WTC11 (cell line): Measurements from ENCODE around the gene NCAM2. TPM values are rescaled to one million over a fixed set of nuclear protein-coding genes. Genes with fewer than 3 reads are reported as not detected.
A peak's percentile ranks its signal among the peaks of the same experiment; 100 is the strongest.

Experiments used
- ATAC-seq: fragments of 200-7000 bp; cut with Tn5 transposase; 2 replicates; pipeline ENCODE4 v1.10.0; 2021; ENCODE audit warnings: mild to moderate bottlenecking, moderate library complexity
- Bru-seq: library from RNA; stranded (reverse); fragments of 400-500 nt; gene quantifications from one replicate; lab custom pipeline; 2021; lab: Mats Ljungman, UMichigan
- CTCF ChIA-PET: fragments of 300-600 bp; sonication (Branson Sonifier 250); formaldehyde crosslinking; loops from one replicate; lab custom pipeline; 2021; ENCODE audit warnings: antibody characterized with exemption; lab: Charles Lee
- POLR2A ChIA-PET: fragments of 350-600 bp; sonication (Branson Sonifier 250); formaldehyde crosslinking; loops from one replicate; lab custom pipeline; 2021; ENCODE audit warnings: antibody characterized with exemption; lab: Charles Lee
- DNase-seq: peaks from one replicate; pipeline ENCODE4 v3.0.0; 2021; ENCODE audit warnings: low spot score
- H3K27ac Mint-ChIP-seq: 2 replicates; pipeline ENCODE4 v1.8.0; 2021; ENCODE audit warnings: mixed read lengths
- H3K27me3 Mint-ChIP-seq: 2 replicates; pipeline ENCODE4 v1.8.0; 2021; ENCODE audit warnings: low read depth, mild to moderate bottlenecking, moderate library complexity, mixed read lengths
- H3K36me3 Mint-ChIP-seq: 2 replicates; pipeline ENCODE4 v1.8.0; 2021; ENCODE audit warnings: mixed read lengths
- H3K4me1 Mint-ChIP-seq: 2 replicates; pipeline ENCODE4 v1.8.0; 2022; ENCODE audit warnings: mixed read lengths
- H3K4me3 Mint-ChIP-seq: 2 replicates; pipeline ENCODE4 v1.8.0; 2021; ENCODE audit warnings: mild to moderate bottlenecking, moderate library complexity, mixed read lengths
- H3K9me3 Mint-ChIP-seq: 2 replicates; pipeline ENCODE4 v1.8.0; 2021; ENCODE audit warnings: mixed read lengths
- AR ChIP-seq: fragments of 250-450 bp; sonication (Bioruptor Pico); IDR thresholded peaks from 2 replicates; pipeline ENCODE4 v1.9.0; 2021; ENCODE audit warnings: mild to moderate bottlenecking
- ARID4B ChIP-seq: sonication (generic); formaldehyde crosslinking; IDR thresholded peaks from 2 replicates; pipeline ENCODE4 v1.8.0; 2023; ENCODE audit warnings: missing genetic modification reagents, mild to moderate bottlenecking, borderline replicate concordance
- ATF1 ChIP-seq: sonication (generic); formaldehyde crosslinking; IDR thresholded peaks from 2 replicates; pipeline ENCODE4 v1.8.1; 2023; ENCODE audit warnings: mild to moderate bottlenecking, moderate library complexity, missing genetic modification reagents
- CDX4 ChIP-seq: fragments of 250-450 bp; sonication (Bioruptor Pico); IDR thresholded peaks from 2 replicates; pipeline ENCODE4 v1.9.0; 2021; ENCODE audit warnings: moderate library complexity, mild to moderate bottlenecking, inconsistent platforms, borderline replicate concordance
- E2F4 ChIP-seq: sonication (generic); formaldehyde crosslinking; IDR thresholded peaks from 2 replicates; pipeline ENCODE4 v1.8.1; 2022; ENCODE audit warnings: low read depth, mild to moderate bottlenecking, moderate library complexity, missing genetic modification reagents, borderline replicate concordance
- ETV6 ChIP-seq: sonication (generic); formaldehyde crosslinking; IDR thresholded peaks from 2 replicates; pipeline ENCODE4 v1.8.1; 2022; ENCODE audit warnings: mild to moderate bottlenecking, missing genetic modification reagents
- FOXJ3 ChIP-seq: sonication (generic); formaldehyde crosslinking; IDR thresholded peaks from 2 replicates; pipeline ENCODE4 v1.9.0; 2021; ENCODE audit warnings: missing genetic modification reagents, mild to moderate bottlenecking, borderline replicate concordance
- FOXK1 ChIP-seq: sonication (generic); formaldehyde crosslinking; IDR thresholded peaks from 2 replicates; pipeline ENCODE4 v1.8.0; 2022; ENCODE audit warnings: mild to moderate bottlenecking, moderate library complexity, missing genetic modification reagents
- GABPB1 ChIP-seq: sonication (generic); formaldehyde crosslinking; IDR thresholded peaks from 2 replicates; pipeline ENCODE4 v1.8.1; 2023; ENCODE audit warnings: mild to moderate bottlenecking, missing genetic modification reagents
- JUN ChIP-seq: sonication (generic); formaldehyde crosslinking; IDR thresholded peaks from 2 replicates; pipeline ENCODE4 v1.8.0; 2023; ENCODE audit warnings: mild to moderate bottlenecking, missing genetic modification reagents
- MYBL2 ChIP-seq: sonication (generic); formaldehyde crosslinking; IDR thresholded peaks from 2 replicates; pipeline ENCODE4 v1.8.1; 2023; ENCODE audit warnings: mild to moderate bottlenecking, moderate library complexity, missing genetic modification reagents
- NR1H2 ChIP-seq: sonication (generic); formaldehyde crosslinking; IDR thresholded peaks from 2 replicates; pipeline ENCODE4 v1.9.0; 2021; ENCODE audit warnings: mild to moderate bottlenecking, moderate library complexity, missing genetic modification reagents
- SMAD3 ChIP-seq: sonication (generic); formaldehyde crosslinking; IDR thresholded peaks from 2 replicates; pipeline ENCODE4 v1.8.0; 2022; ENCODE audit warnings: missing genetic modification reagents, mild to moderate bottlenecking, borderline replicate concordance
- SP1 ChIP-seq: sonication (generic); formaldehyde crosslinking; conservative IDR thresholded peaks from 2 replicates; pipeline ENCODE4 v1.8.1; 2022; ENCODE audit warnings: missing genetic modification reagents
- TEAD4 ChIP-seq: sonication (generic); formaldehyde crosslinking; IDR thresholded peaks from 2 replicates; pipeline ENCODE4 v1.8.0; 2022; ENCODE audit warnings: mild to moderate bottlenecking, missing genetic modification reagents
- TP53 ChIP-seq: sonication (generic); formaldehyde crosslinking; IDR thresholded peaks from 2 replicates; pipeline ENCODE4 v1.8.1; 2023; ENCODE audit warnings: mild to moderate bottlenecking, missing genetic modification reagents
- ZNF219 ChIP-seq: sonication (generic); formaldehyde crosslinking; IDR thresholded peaks from 2 replicates; pipeline ENCODE4 v1.8.0; 2023; ENCODE audit warnings: missing genetic modification reagents, mild to moderate bottlenecking, borderline replicate concordance
- ZNF232 ChIP-seq: sonication (generic); formaldehyde crosslinking; IDR thresholded peaks from 2 replicates; pipeline ENCODE4 v1.8.0; 2022; ENCODE audit warnings: mild to moderate bottlenecking, missing genetic modification reagents
- ZNF281 ChIP-seq: sonication (generic); formaldehyde crosslinking; IDR thresholded peaks from 2 replicates; pipeline ENCODE4 v1.8.0; 2023; ENCODE audit warnings: mild to moderate bottlenecking, missing genetic modification reagents
- ZNF416 ChIP-seq: fragments of 250-450 bp; sonication (Bioruptor Pico); IDR thresholded peaks from 2 replicates; pipeline ENCODE4 v1.9.0; 2021; ENCODE audit warnings: mild to moderate bottlenecking, inconsistent platforms
- ZNF423 ChIP-seq: fragments of 250-450 bp; sonication (Bioruptor Pico); IDR thresholded peaks from 2 replicates; pipeline ENCODE4 v2.1.2; 2022; ENCODE audit warnings: mild to moderate bottlenecking, moderate library complexity
- ZNF512 ChIP-seq: sonication (generic); formaldehyde crosslinking; IDR thresholded peaks from 2 replicates; pipeline ENCODE4 v1.8.1; 2022; ENCODE audit warnings: missing genetic modification reagents, borderline replicate concordance
- ZNF671 ChIP-seq: fragments of 250-450 bp; sonication (Bioruptor Pico); IDR thresholded peaks from 2 replicates; pipeline ENCODE4 v1.8.0; 2021; ENCODE audit warnings: mild to moderate bottlenecking
- long read RNA-seq, 3 experiments: library from RNA in 1 of 3; library from capped mRNA in 1 of 3; library from polyadenylated mRNA in 1 of 3; unstranded in 2 of 3; stranded (forward) in 1 of 3; transcript quantifications; one replicate each; pipeline ENCODE4 v2.0.0, GENCODE V29; 2021
- total RNA-seq: library from RNA; stranded (reverse); gene quantifications from 3 replicates; pipeline ENCODE4 v1.2.3, GENCODE V29; 2021

The NCAM2 gene
- total RNA-seq (0.64 to 1.6 TPM (median 0.94 TPM) in 3 replicates), Bru-seq, nascent RNA (percentile 21 among the genes with signal in this experiment)
- long read RNA-seq, experiment 1, partial matches to known transcripts, result 0 of 1 reads
- long read RNA-seq, experiment 1, other reads (novel, unspliced or antisense), result 1 of 1 reads
- long read RNA-seq, experiment 2, partial matches to known transcripts, result 0 of 4 reads
- long read RNA-seq, experiment 2, other reads (novel, unspliced or antisense), result 4 of 4 reads
- long read RNA-seq, experiment 3, result 0 reads

- H3K9me3 Mint-ChIP-seq, result no peaks in the 10 kb centered on the region
- CTCF ChIA-PET, result interaction anchor here (1.0 to 1.7 kb wide), 6 partner anchors 8 to 258 kb away, joined by 3 to 12 read pairs (median 6); no protein-coding TSS in a partner anchor
- peaks cover 14% of the 10 kb centered on the region for H3K4me1 Mint-ChIP-seq
- DNase-seq (peak; percentile 73), ATAC-seq (peak; percentile 68)
- no peaks in the 10 kb centered on the region for H3K36me3 Mint-ChIP-seq
- H3K27me3 Mint-ChIP-seq, result peaks cover 54% of the 10 kb centered on the region
- peak within 1 kb of the TSS; percentile 77 for H3K4me3 Mint-ChIP-seq
- H3K27ac Mint-ChIP-seq, result no peak within 1 kb of the TSS
- POLR2A ChIA-PET, result no interaction called here
- TF ChIP-seq ETV6 (peak; percentile 75), TEAD4 (no peak), ZNF416 (0 out of 2 replicates have a peak, but pooled peaks have one; percentile 61), AR (CRISPR knock-in tag) (no peak), SMAD3 (CRISPR knock-in tag) (no peak), JUN (CRISPR knock-in tag) (no peak), CDX4 (CRISPR knock-in tag) (no peak), ZNF219 (no peak), NR1H2 (CRISPR knock-in tag) (no peak), ZNF423 (CRISPR knock-in tag) (no peak), ZNF281 (CRISPR knock-in tag) (no peak), MYBL2 (CRISPR knock-in tag) (no peak), SP1 (CRISPR knock-in tag) (peak; percentile 65), FOXJ3 (CRISPR knock-in tag) (no peak), FOXK1 (CRISPR knock-in tag) (0 out of 2 replicates have a peak, but pooled peaks have one; percentile 33), ARID4B (CRISPR knock-in tag) (no peak), E2F4 (CRISPR knock-in tag) (no peak), ATF1 (CRISPR knock-in tag) (no peak), ZNF232 (CRISPR knock-in tag) (0 out of 2 replicates have a peak, but pooled peaks have one; percentile 43), ZNF512 (CRISPR knock-in tag) (no peak), ZNF671 (CRISPR knock-in tag) (no peak), TP53 (CRISPR knock-in tag) (0 out of 2 replicates have a peak, but pooled peaks have one; percentile 33), GABPB1 (CRISPR knock-in tag) (no peak)
Observed at GRCh38 chr21:20997636-20998455, at the start of gene NCAM2. Gene NCAM2 (plus strand): TSS chr21:20998409.
